H9 (cell line): Measurements from ENCODE around the gene SREBF2. TPM values are rescaled to one million over a fixed set of nuclear protein-coding genes. Genes with fewer than 3 reads are reported as not detected.

Experiments
- DNase-seq: peaks from one replicate; pipeline ENCODE4 v3.0.0-alpha.2; 2017
- H2AFZ ChIP-seq: one replicate; pipeline ENCODE4 v1.6.1; 2013; ENCODE audit warnings: mild to moderate bottlenecking, low read length, control low read depth, moderate library complexity
- H2AK5ac ChIP-seq: 2 replicates; pipeline ENCODE4 v1.6.1; 2013; ENCODE audit warnings: low read length, control low read depth, mixed read lengths; ENCODE audit not compliant: insufficient read length
- H2BK120ac ChIP-seq: one replicate; pipeline ENCODE4 v1.6.1; 2013; ENCODE audit warnings: low read depth, mild to moderate bottlenecking, low read length, control low read depth, inconsistent platforms; ENCODE audit not compliant: poor library complexity, severe bottlenecking
- H2BK12ac ChIP-seq: 2 replicates; pipeline ENCODE4 v1.6.1; 2013; ENCODE audit warnings: low read length, control low read depth, mixed read lengths, low read depth; ENCODE audit not compliant: insufficient read length
- H2BK15ac ChIP-seq: 2 replicates; pipeline ENCODE4 v1.6.1; 2013; ENCODE audit warnings: low read depth, low read length, control low read depth
- H2BK20ac ChIP-seq: one replicate; pipeline ENCODE4 v1.6.1; 2013; ENCODE audit warnings: low read depth, mild to moderate bottlenecking, low read length, control low read depth, inconsistent platforms; ENCODE audit not compliant: poor library complexity, severe bottlenecking
- H2BK5ac ChIP-seq: 2 replicates; pipeline ENCODE4 v1.6.1; 2013; ENCODE audit warnings: low read length, control low read depth, mixed read lengths; ENCODE audit not compliant: insufficient read length
- H3K14ac ChIP-seq: 2 replicates; pipeline ENCODE4 v1.6.1; 2013; ENCODE audit warnings: low read length, control low read depth; ENCODE audit not compliant: insufficient read depth
- H3K18ac ChIP-seq: 2 replicates; pipeline ENCODE4 v1.6.1; 2013; ENCODE audit warnings: low read depth, mild to moderate bottlenecking, mixed read lengths, low read length, control low read depth; ENCODE audit not compliant: insufficient read length
- H3K23ac ChIP-seq: 2 replicates; pipeline ENCODE4 v1.6.1; 2013; ENCODE audit warnings: low read length, control low read depth, mixed read lengths, low read depth; ENCODE audit not compliant: insufficient read length
- H3K23me2 ChIP-seq: 2 replicates; pipeline ENCODE4 v1.6.1; 2013; ENCODE audit warnings: low read depth, mild to moderate bottlenecking, mixed read lengths, low read length, control low read depth; ENCODE audit not compliant: insufficient read length, poor library complexity, severe bottlenecking
- H3K27ac ChIP-seq: 2 replicates; pipeline ENCODE4 v1.5.1; 2013; ENCODE audit warnings: low read length, control low read depth, mixed read lengths, low read depth; ENCODE audit not compliant: insufficient read length
- H3K27me3 ChIP-seq: 2 replicates; pipeline ENCODE4 v1.6.1; 2013; ENCODE audit warnings: low read length, control low read depth, inconsistent platforms; ENCODE audit not compliant: insufficient read depth
- H3K4ac ChIP-seq: 2 replicates; pipeline ENCODE4 v1.6.1; 2013; ENCODE audit warnings: low read depth, mild to moderate bottlenecking, control low read depth, inconsistent platforms, low read length, moderate library complexity
- H3K4me1 ChIP-seq: 2 replicates; pipeline ENCODE4 v1.6.1; 2013; ENCODE audit warnings: low read length, control low read depth, inconsistent platforms; ENCODE audit not compliant: insufficient read depth
- H3K4me2 ChIP-seq: 2 replicates; pipeline ENCODE4 v1.6.1; 2013; ENCODE audit warnings: low read length, control low read depth, mixed read lengths; ENCODE audit not compliant: insufficient read length, insufficient read depth
- H3K56ac ChIP-seq: 2 replicates; pipeline ENCODE4 v1.6.1; 2013; ENCODE audit warnings: low read depth, mild to moderate bottlenecking, mixed read lengths, low read length, control low read depth; ENCODE audit not compliant: insufficient read length
- H3K79me1 ChIP-seq: 2 replicates; pipeline ENCODE4 v1.6.1; 2013; ENCODE audit warnings: low read depth, mild to moderate bottlenecking, moderate library complexity, low read length, control low read depth, inconsistent platforms; ENCODE audit not compliant: insufficient read depth, poor library complexity, severe bottlenecking
- H3K79me2 ChIP-seq: 2 replicates; pipeline ENCODE4 v1.6.1; 2013; ENCODE audit warnings: low read length, control low read depth, inconsistent platforms; ENCODE audit not compliant: insufficient read depth
- H3K9ac ChIP-seq: 2 replicates; pipeline ENCODE4 v1.6.1; 2013; ENCODE audit warnings: low read length, control low read depth, mixed read lengths; ENCODE audit not compliant: insufficient read length; ENCODE audit errors: extremely low read depth
- H3K9me3 ChIP-seq: one replicate; pipeline ENCODE4 v1.6.1; 2013; ENCODE audit warnings: low read depth, low read length, inconsistent platforms; ENCODE audit not compliant: control insufficient read depth
- H3T11ph ChIP-seq: one replicate; pipeline ENCODE4 v1.6.1; 2013; ENCODE audit warnings: mild to moderate bottlenecking, low read length, control low read depth, inconsistent platforms
- H4K20me1 ChIP-seq: one replicate; pipeline ENCODE4 v1.6.1; 2013; ENCODE audit not compliant: control insufficient read depth, insufficient read length, insufficient read depth
- H4K5ac ChIP-seq: 2 replicates; pipeline ENCODE4 v1.6.1; 2013; ENCODE audit warnings: low read depth, mild to moderate bottlenecking, mixed read lengths, low read length, control low read depth; ENCODE audit not compliant: insufficient read length
- H4K8ac ChIP-seq: replicated peaks from 2 replicates; pipeline ENCODE4 v1.6.1; 2013; ENCODE audit warnings: low read length, control low read depth, mixed read lengths, low read depth; ENCODE audit not compliant: insufficient read length
- H4K91ac ChIP-seq: 2 replicates; pipeline ENCODE4 v1.6.1; 2013; ENCODE audit warnings: low read depth, mild to moderate bottlenecking, moderate library complexity, mixed read lengths, low read length, control low read depth; ENCODE audit not compliant: insufficient read length
- H3K27ac Mint-ChIP-seq, 3 experiments: 2 replicates in 2 of 3; 3 replicates in 1 of 3; pipeline ENCODE4 v1.8.0; 2020 to 2021; ENCODE audit warnings: mixed read lengths in 3 of 3, mild to moderate bottlenecking in 1 of 3, moderate library complexity in 1 of 3
- H3K27me3 Mint-ChIP-seq: 2 replicates; pipeline ENCODE4 v1.8.0; 2021; ENCODE audit warnings: low read depth, mild to moderate bottlenecking, moderate library complexity, mixed read lengths
- H3K36me3 Mint-ChIP-seq, 3 experiments: 2 replicates in 2 of 3; 3 replicates in 1 of 3; pipeline ENCODE4 v1.8.0; 2020 to 2021; ENCODE audit warnings: low read depth in 3 of 3, mixed read lengths in 3 of 3; ENCODE audit not compliant: insufficient read depth in 1 of 3
- H3K4me1 Mint-ChIP-seq, 2 experiments: 2 replicates each; pipeline ENCODE4 v1.8.0; 2020; ENCODE audit warnings: mixed read lengths in 2 of 2
- H3K4me3 Mint-ChIP-seq, 2 experiments: 2 replicates in 1 of 2; 3 replicates in 1 of 2; pipeline ENCODE4 v1.8.0; 2020 to 2021; ENCODE audit warnings: mild to moderate bottlenecking in 2 of 2, mixed read lengths in 2 of 2, moderate library complexity in 1 of 2
- H3K9me3 Mint-ChIP-seq, 2 experiments: 2 replicates in 1 of 2; 3 replicates in 1 of 2; pipeline ENCODE4 v1.8.0; 2020; ENCODE audit warnings: mild to moderate bottlenecking in 2 of 2, mixed read lengths in 2 of 2, moderate library complexity in 1 of 2
- WGBS: extraction: QIAGEN DNeasy Blood & Tissue Kit; methylation state at CpG from one replicate; pipeline ENCODE4 v1.1.7; 2013; ENCODE audit warnings: missing lambda C conversion rate, low lambda C conversion rate, mixed read lengths; ENCODE audit not compliant: insufficient read length; ENCODE audit errors: extremely low coverage; 5-methylcytosine and 5-hydroxymethylcytosine counted together
- total RNA-seq: library from RNA; stranded (reverse); gene quantifications from 2 replicates; pipeline ENCODE4 v1.2.1, GENCODE V29; 2021
- TF ChIP-seq, protein P1 (sequence below): fragments of 200-600 bp; sonication (generic); conservative IDR thresholded peaks from 3 replicates; pipeline ENCODE4 v1.8.0; 2021; ENCODE audit warnings: antibody characterized with exemption, mild to moderate bottlenecking

SREBF2 gene
- total RNA-seq, 1 experiment from 2014 or later, result 146 TPM

DNA sequence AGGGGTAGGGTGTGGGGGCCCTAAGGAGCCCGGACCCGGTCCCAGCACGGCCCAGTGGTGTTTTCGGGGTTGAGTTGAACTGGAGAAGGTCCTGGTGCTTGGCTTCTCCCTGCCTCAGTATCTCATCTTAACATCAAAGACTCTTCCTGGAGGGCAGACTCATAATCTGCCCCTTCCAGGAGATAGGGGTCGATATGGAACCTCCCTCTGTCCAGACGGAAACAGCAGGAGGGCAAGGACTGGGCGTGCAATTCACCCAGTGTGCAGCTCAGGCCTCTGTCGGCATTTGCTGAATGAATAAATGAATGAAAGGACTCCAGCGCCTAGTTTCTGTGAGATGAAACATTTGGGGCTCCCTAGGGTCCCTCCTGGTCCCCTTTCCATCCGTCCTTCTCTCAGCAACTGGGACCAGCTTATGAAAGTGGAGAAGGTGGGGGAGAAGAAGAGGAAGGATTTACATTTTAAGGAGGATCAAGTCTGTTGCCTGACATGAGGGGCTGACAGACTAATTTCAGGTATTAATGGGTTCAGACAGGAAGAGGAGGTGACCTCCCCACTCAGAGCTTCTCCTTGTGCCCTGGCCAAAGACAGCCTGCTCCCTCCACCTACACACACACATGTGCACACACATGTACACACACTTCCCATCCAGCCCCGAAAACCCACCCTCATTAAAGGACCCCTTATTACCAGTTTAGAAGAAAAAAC lies 83.0 kb downstream of the SREBF2 start:
- H3K27me3 ChIP-seq, result peaks cover 56% of the 10 kb centered on the region
- Mint-ChIP-seq H3K4me3 (peak overlapping the region; percentile 51 to 83), H3K27ac (no peak overlapping the region), H3K9me3 (no peaks in the 10 kb centered on the region; a peak in 2 of 5 replicates), H3K36me3 (no peaks in the 10 kb centered on the region; a peak in 2 of 7 replicates), H3K4me1 (peaks cover 7 to 27% of the 10 kb centered on the region in 2 experiments; a peak in 3 of 4 replicates), H3K27me3 (peaks cover 80% of the 10 kb centered on the region)
- H3K9ac ChIP-seq, result no peak overlapping the region
- H2BK15ac ChIP-seq, result no peak overlapping the region
- H4K8ac ChIP-seq, result no peak overlapping the region
- no peak overlapping the region for H3K4ac ChIP-seq
- peaks cover 12% of the 10 kb centered on the region for H3K23me2 ChIP-seq
- TF ChIP-seq, protein P1, sequence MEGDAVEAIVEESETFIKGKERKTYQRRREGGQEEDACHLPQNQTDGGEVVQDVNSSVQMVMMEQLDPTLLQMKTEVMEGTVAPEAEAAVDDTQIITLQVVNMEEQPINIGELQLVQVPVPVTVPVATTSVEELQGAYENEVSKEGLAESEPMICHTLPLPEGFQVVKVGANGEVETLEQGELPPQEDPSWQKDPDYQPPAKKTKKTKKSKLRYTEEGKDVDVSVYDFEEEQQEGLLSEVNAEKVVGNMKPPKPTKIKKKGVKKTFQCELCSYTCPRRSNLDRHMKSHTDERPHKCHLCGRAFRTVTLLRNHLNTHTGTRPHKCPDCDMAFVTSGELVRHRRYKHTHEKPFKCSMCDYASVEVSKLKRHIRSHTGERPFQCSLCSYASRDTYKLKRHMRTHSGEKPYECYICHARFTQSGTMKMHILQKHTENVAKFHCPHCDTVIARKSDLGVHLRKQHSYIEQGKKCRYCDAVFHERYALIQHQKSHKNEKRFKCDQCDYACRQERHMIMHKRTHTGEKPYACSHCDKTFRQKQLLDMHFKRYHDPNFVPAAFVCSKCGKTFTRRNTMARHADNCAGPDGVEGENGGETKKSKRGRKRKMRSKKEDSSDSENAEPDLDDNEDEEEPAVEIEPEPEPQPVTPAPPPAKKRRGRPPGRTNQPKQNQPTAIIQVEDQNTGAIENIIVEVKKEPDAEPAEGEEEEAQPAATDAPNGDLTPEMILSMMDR, result no peak
- H3K23ac ChIP-seq, result no peak overlapping the region
- no peak overlapping the region for H2BK5ac ChIP-seq
- peaks cover 2% of the 10 kb centered on the region; the same call in 1 of the 2 replicates for H3K4me1 ChIP-seq
- no peak overlapping the region for H3K27ac ChIP-seq
- peaks cover 2% of the 10 kb centered on the region for H4K20me1 ChIP-seq
- no peaks in the 10 kb centered on the region for H3K9me3 ChIP-seq
- DNase-seq, result no peak
- no peak overlapping the region for H3K14ac ChIP-seq
- no peaks in the 10 kb centered on the region for H3K79me2 ChIP-seq
- H3K18ac ChIP-seq, result no peak overlapping the region
- H3K56ac ChIP-seq, result no peak overlapping the region
- H2BK20ac ChIP-seq, result no peak overlapping the region
- no peak overlapping the region for H2BK120ac ChIP-seq
- H4K91ac ChIP-seq, result no peak overlapping the region
- H4K5ac ChIP-seq, result no peak overlapping the region
- H3K79me1 ChIP-seq, result no peaks in the 10 kb centered on the region
- no peak overlapping the region for H2AFZ ChIP-seq
- no CpG with 5 or more reads among the region's 11 CpGs for WGBS
- H2AK5ac ChIP-seq, result no peak overlapping the region
- no peak overlapping the region for H3T11ph ChIP-seq
- H3K4me2 ChIP-seq, result peak overlapping the region; percentile 45
- H2BK12ac ChIP-seq, result no peak overlapping the region
